GM21515 (cell line): ENCODE data around the gene ZNF441.
A peak's percentile ranks its signal among the peaks of the same experiment; 100 is the strongest.
"Not testable (repeated sequence)": the region's sequence is repeated elsewhere in the genome, so short reads cannot be mapped to it uniquely, and the experiment has no call there.

Experiments
- ATAC-seq: cut with Tn5 transposase; IDR thresholded peaks from one replicate; pipeline ENCODE4 v1.9.1; 2021; ENCODE audit not compliant: unreplicated experiment

ZNF441 gene

GRCh38 chr19:11776669-11777068, 9.9 kb downstream of the ZNF441 start:
- not testable (repeated sequence) for ATAC-seq

GRCh38 chr19:11780431-11781020, 13.7 kb downstream of the ZNF441 start:
- ATAC-seq = no peak

GRCh38 chr19:11781295-11782057, 14.7 kb downstream of the ZNF441 start:
- ATAC-seq = no peak

DNA sequence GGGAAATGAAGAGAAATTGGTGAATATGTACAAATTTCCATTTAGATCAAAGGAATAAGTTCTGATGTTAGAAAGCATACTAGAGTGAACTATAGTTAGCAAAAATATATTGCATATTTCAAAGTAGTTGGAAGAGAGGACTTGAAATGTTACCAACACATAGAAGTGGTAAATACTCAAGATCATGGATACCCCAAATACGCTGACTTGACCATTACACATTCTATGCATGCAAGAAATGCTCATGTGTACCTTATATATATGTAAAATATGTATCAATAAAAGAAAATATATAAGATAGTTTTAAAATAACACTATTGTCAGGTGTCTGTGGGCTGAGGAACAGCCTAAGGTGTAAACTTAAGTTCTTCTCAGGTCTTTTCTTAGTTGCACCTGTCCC, 17.0 kb downstream of the ZNF441 start:
- ATAC-seq = no peak

DNA sequence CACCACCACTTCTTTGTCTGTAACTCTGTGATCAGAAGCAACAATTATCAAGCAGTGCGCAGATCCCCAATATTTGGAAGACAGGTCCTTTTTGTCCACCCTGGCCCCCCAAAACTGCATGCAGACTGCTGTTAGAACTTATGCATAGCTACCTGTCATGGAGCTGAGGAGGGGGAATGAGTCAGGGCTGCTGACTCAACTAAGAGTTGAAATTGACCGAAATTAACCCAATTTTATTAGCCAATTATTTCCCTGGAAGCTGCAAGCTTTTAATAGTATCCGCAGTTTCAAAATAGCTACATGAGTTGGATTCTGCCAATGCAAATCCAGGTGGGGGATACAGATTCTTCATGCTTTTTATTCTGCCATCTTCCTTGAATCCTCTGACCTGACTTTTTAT, 17.6 kb downstream of the ZNF441 start:
- ATAC-seq = no peak

GRCh38 chr19:11787536-11787935, 20.7 kb downstream of the ZNF441 start:
- no peak for ATAC-seq

DNA sequence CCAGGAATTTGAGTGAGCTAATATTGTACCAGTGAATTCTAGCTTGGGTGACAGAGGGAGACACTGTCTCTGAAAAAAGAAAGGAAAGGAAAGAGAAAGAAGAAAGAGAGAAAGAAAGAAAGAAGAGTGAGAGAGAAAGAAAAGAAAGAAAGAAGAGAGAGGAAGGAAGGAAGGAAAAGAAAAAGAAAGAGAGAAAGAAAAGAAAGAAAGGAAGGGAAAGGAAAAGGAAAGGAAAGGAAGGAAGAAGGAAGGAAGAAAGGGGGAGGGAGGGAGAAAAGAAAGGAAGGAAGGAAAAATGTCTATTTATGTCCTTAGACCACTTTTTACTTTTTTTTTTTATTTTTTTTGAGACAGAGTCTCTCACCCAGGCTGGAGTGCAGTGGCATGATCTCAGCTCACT, 26.1 kb downstream of the ZNF441 start:
- no peak for ATAC-seq

DNA sequence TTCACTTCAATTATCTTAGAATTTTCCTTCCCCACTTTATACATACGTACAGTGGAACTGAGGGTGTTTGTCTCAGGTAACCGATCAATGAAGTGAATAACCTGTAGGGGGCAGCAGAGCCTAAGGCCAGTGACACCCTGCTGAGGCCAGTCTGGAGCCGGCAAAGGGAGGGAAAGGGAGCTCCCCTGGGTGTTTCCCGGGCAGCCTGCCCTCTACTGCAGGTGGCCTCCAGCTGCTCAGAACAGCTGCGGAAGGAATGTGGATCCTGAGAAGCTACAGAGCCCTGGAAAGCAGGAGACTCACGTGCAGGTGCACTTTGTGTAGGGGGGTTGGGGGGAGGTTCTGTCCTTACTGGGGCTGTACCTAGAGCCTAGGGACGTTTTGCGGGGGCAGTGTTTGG, 30.7 kb downstream of the ZNF441 start:
- ATAC-seq = no peak

DNA sequence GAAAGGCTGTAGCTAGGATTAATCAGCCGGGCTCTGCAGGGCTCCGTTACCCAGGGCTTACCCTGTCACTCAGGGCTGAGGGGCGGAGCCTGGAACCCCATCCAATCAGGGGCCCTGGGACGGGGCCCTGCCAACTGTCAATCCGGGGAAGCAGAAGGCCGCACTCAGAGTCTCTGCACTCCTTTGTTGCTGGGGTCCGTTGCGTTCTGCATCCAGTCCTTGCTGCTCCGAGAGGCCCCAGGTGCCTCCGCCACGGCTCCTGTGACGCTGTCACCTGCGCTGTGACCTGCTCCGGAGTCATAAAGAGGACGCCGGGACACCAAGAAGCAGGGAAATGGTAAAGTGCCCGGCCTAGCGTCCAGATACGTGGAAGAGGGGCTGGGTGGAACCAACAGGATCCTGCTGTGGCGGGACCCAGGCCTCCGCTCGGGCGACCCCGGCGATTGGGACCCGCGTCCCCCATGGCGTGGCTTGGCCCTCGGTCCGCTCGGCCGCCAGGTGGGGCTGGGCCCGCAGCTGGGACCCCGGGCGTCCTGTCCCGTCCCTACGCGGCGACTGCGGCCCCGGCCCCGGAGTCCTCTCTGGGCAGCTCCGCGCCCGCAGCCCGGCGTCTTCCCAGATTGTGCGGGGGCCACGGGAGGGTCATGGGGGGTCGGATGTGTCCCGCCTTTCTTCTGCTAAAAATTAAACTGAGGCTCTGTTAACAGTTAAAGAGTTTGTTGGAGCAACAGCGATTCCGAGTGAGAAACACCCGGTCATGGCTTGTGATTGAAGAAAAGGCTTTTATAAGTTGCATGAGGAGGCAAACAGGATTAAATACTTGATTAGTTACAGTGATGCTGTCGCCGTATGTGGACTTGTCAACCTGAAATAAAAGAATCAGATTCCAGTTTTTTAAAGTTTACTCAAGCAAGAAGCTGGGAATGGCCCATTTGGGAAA, 31.9 kb downstream of the ZNF441 start, which contains the start of gene ZNF491:
TSS of gene ZNF491 (plus strand) at position 133 of the 940 bp plus-strand sequence. CDS start 7,431 bp downstream, outside the sequence.
- peak; percentile 94 for ATAC-seq

- no peak for ATAC-seq
Measured at GRCh38 chr19:11806354-11807098, 39.7 kb downstream of the ZNF441 start.

DNA sequence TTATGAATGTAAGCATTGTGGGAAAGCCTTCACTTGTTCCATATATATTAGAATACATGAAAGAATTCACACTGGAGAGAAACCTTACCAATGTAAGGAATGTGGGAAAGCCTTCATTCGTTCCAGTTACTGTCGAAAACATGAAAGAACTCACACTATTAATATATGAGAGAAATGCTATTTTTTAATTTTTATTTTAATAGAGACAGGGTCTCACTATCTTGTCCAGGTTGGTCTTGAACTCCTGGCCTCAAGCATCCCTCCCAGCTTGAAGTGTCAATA, 40.2 kb downstream of the ZNF441 start:
- no peak for ATAC-seq

DNA sequence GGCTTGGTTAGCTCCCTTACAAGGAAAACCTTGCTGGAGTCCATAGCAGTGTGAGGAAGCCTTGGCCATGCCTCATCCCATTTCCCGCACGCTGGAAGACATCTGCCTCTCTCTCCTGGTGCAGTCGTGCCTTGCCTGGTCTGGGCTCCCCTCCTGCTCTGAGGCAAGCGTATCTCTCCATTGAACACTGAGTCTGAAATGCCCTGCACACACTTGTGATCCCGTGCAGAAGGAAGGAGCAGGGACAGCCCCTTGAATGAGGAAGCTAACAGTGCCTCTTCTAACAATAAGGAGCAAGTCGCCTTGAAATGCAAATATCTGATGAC, 46.9 kb downstream of the ZNF441 start:
- peak; percentile 35 for ATAC-seq

GRCh38 chr19:11814029-11814699, 47.4 kb downstream of the ZNF441 start, which contains the start of gene ZNF440:
Gene ZNF440 (plus strand): TSS chr19:11814273. CDS start chr19:11814448, 175 bp downstream.
- peak; percentile 98 for ATAC-seq

DNA sequence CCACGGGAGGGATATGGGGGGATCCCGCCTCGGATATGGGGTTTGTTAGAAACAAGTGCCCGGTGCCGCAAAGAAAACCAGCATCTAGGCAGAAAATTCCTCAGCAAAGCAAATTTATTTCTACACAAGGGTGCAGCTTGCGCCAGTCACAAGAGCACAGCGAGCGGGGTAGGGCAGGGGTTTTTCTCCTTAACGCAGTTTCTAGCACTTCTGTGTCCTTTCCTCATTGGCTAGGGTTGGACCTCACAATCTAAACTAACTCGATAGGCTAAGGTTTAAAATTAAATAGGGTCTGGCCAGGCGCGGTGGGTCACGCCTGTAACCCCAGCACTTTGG, 47.9 kb downstream of the ZNF441 start:
- no peak for ATAC-seq

- no peak for ATAC-seq
Measured at GRCh38 chr19:11821474-11822109, 54.8 kb downstream of the ZNF441 start.

- ATAC-seq = not testable (repeated sequence)
Measured at GRCh38 chr19:11828957-11829876, 62.4 kb downstream of the ZNF441 start.

DNA sequence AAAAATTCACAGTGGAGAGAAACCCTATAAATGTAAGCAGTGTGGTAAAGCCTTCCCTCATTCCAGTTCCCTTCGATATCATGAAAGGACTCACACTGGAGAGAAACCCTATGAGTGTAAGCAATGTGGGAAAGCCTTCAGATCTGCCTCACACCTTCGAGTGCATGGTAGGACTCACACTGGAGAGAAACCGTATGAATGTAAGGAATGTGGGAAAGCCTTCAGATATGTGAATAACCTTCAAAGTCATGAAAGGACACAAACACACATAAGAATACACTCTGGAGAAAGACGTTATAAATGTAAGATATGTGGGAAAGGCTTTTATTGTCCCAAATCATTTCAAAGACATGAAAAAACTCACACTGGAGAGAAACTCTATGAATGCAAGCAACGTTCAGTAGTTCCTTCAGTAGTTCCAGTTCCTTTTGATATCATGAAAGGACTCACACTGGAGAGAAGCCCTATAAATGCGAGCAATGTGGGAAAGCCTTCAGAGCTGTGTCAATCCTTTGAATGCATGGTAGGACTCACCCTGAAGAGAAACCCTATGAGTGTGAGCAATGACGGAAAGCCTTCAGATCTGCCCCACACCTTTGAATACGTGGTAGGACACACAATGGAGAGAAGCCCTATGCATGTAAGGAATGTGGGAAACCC, 65.6 kb downstream of the ZNF441 start:
- no peak for ATAC-seq

- ATAC-seq = no peak
Measured at GRCh38 chr19:11833541-11833940, 66.7 kb downstream of the ZNF441 start.
